ENCODE results near the gene SUPT5H.

SUPT5H gene

DNA sequence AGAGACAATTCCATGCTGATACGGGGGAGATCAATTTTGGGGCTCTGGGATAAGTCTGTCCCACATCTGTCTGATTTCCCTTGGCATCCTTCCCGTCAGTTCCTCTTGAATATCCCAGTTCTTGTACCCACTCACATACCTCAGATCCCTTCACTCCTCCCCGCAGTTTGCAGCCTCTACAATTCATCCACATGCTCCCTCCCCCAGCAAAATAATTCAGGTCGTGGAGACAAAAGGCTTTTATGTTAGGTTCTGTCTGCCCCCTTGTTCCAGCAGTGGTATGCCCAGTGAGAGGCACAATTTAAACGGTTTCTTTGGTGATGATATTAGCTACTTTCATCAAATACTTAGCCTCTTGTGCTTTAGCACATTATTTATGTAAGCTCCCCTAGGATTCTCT, 19.2 kb upstream of the SUPT5H start:
- Histone ChIP-seq H3K9me2 (replicated peaks; ENCODE audit: insufficient read depth, low read length) (no peaks in the 10 kb centered on the region), H3F3A (ENCODE audit: insufficient read depth) (peaks cover 24% of the 10 kb centered on the region), H3K4me3 (ENCODE audit: insufficient read depth, low read length, poor library complexity, severe bottlenecking) (no peak overlapping the region), H4K20me1 (ENCODE audit: low read depth, low read length) (no peaks in the 10 kb centered on the region), H3K36me3 (ENCODE audit: low read length) (no peaks in the 10 kb centered on the region), H3K9ac (ENCODE audit: low read length) (no peak overlapping the region), H2AFZ (ENCODE audit: low read depth, low read length, severe bottlenecking) (no peak overlapping the region), H3K4me2 (ENCODE audit: low read depth, low read length, poor library complexity, severe bottlenecking) (no peak overlapping the region), H3K27me3 (ENCODE audit: low read length) (no peaks in the 10 kb centered on the region), H3K27ac (ENCODE audit: low read depth, low read length) (no peak overlapping the region), H3K79me2 (ENCODE audit: insufficient read depth, low read length) (no peaks in the 10 kb centered on the region), H3K9me3 (ENCODE audit: insufficient read depth, low read length) (no peaks in the 10 kb centered on the region)
- TF ChIP-seq, protein P1, sequence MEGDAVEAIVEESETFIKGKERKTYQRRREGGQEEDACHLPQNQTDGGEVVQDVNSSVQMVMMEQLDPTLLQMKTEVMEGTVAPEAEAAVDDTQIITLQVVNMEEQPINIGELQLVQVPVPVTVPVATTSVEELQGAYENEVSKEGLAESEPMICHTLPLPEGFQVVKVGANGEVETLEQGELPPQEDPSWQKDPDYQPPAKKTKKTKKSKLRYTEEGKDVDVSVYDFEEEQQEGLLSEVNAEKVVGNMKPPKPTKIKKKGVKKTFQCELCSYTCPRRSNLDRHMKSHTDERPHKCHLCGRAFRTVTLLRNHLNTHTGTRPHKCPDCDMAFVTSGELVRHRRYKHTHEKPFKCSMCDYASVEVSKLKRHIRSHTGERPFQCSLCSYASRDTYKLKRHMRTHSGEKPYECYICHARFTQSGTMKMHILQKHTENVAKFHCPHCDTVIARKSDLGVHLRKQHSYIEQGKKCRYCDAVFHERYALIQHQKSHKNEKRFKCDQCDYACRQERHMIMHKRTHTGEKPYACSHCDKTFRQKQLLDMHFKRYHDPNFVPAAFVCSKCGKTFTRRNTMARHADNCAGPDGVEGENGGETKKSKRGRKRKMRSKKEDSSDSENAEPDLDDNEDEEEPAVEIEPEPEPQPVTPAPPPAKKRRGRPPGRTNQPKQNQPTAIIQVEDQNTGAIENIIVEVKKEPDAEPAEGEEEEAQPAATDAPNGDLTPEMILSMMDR (IDR thresholded peaks at IDR 0.05; ENCODE audit: insufficient read depth, low read length, poor library complexity, severe bottlenecking): no peak
- TF ChIP-seq EZH2phosphoT487 (conservative IDR thresholded peaks at IDR 0.05; ENCODE audit: low read length): no peak

DNA sequence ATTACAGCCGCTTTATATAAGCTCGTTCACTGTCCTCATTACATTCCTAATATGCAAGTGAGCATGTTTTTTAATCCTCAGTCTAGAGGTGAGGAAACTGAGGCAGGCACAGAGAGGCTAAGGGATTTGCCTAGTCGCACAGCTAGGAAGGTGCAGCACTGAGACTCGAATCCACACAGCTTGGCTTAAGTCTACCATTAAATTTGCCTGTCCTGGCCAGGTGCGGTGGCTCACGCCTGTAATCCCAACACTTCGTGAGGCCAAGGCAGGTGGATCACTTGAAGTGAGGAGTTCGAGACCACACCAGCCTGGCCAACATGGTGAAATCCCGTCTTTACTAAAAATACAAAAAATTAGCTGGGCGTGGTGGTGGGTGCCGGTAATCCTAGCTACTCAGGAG, 17.7 kb upstream of the SUPT5H start:
- Histone ChIP-seq H3K27me3 (ENCODE audit: low read length) (no peaks in the 10 kb centered on the region), H3K9me2 (replicated peaks; ENCODE audit: insufficient read depth, low read length) (no peaks in the 10 kb centered on the region), H3K4me3 (ENCODE audit: insufficient read depth, low read length, poor library complexity, severe bottlenecking) (no peak overlapping the region), H3K9ac (ENCODE audit: low read length) (no peak overlapping the region), H4K20me1 (ENCODE audit: low read depth, low read length) (no peaks in the 10 kb centered on the region; the same call in 1 of the 2 replicates), H3F3A (ENCODE audit: insufficient read depth) (peaks cover 35% of the 10 kb centered on the region), H2AFZ (ENCODE audit: low read depth, low read length, severe bottlenecking) (no peak overlapping the region), H3K36me3 (ENCODE audit: low read length) (peaks cover 4% of the 10 kb centered on the region; the same call in 1 of the 2 replicates), H3K9me3 (ENCODE audit: insufficient read depth, low read length) (no peaks in the 10 kb centered on the region), H3K79me2 (ENCODE audit: insufficient read depth, low read length) (no peaks in the 10 kb centered on the region), H3K4me2 (ENCODE audit: low read depth, low read length, poor library complexity, severe bottlenecking) (no peak overlapping the region), H3K27ac (ENCODE audit: low read depth, low read length) (no peak overlapping the region)
- TF ChIP-seq, protein P1 (IDR thresholded peaks at IDR 0.05; ENCODE audit: insufficient read depth, low read length, poor library complexity, severe bottlenecking): no peak
- no peak for TF ChIP-seq EZH2phosphoT487 (conservative IDR thresholded peaks at IDR 0.05; ENCODE audit: low read length)

GRCh38 chr19:39428283-39429112, 16.9 kb upstream of the SUPT5H start:
- H3K9me3 ChIP-seq (ENCODE audit: insufficient read depth, low read length): no peaks in the 10 kb centered on the region
- peaks cover 12% of the 10 kb centered on the region for H3K36me3 ChIP-seq (ENCODE audit: low read length)
- H3K27ac ChIP-seq (ENCODE audit: low read depth, low read length): no peak overlapping the region
- H2AFZ ChIP-seq (ENCODE audit: low read depth, low read length, severe bottlenecking): no peak overlapping the region
- H3K9me2 ChIP-seq (replicated peaks; ENCODE audit: insufficient read depth, low read length): no peaks in the 10 kb centered on the region
- no peak overlapping the region for H3K4me2 ChIP-seq (ENCODE audit: low read depth, low read length, poor library complexity, severe bottlenecking)
- peaks cover 4% of the 10 kb centered on the region for H3K79me2 ChIP-seq (ENCODE audit: insufficient read depth, low read length)
- no peak for TF ChIP-seq EZH2phosphoT487 (conservative IDR thresholded peaks at IDR 0.05; ENCODE audit: low read length)
- TF ChIP-seq, protein P1 (IDR thresholded peaks at IDR 0.05; ENCODE audit: insufficient read depth, low read length, poor library complexity, severe bottlenecking): no peak
- H3K9ac ChIP-seq (ENCODE audit: low read length): no peak overlapping the region
- H3F3A ChIP-seq (ENCODE audit: insufficient read depth): peaks cover 43% of the 10 kb centered on the region
- peaks cover 3% of the 10 kb centered on the region; the same call in 1 of the 2 replicates for H4K20me1 ChIP-seq (ENCODE audit: low read depth, low read length)
- no peaks in the 10 kb centered on the region for H3K27me3 ChIP-seq (ENCODE audit: low read length)
- no peak overlapping the region for H3K4me3 ChIP-seq (ENCODE audit: insufficient read depth, low read length, poor library complexity, severe bottlenecking)
